NCI-H1417 treated with DMSO at 0.1 percent for 48 hours (cell line): ENCODE data around the gene MMD2.
"Not testable (repeated sequence)": the region's sequence is repeated elsewhere in the genome, so short reads cannot be mapped to it uniquely, and the experiment has no call there.

Experiments used
- DNase-seq: peaks from one replicate; lab custom pipeline; 2025; lab: John Stamatoyannopoulos, UW

MMD2 gene, protein sequence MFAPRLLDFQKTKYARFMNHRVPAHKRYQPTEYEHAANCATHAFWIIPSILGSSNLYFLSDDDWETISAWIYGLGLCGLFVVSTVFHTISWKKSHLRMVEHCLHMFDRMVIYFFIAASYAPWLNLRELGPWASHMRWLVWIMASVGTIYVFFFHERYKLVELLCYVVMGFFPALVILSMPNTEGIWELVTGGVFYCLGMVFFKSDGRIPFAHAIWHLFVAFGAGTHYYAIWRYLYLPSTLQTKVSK

DNA sequence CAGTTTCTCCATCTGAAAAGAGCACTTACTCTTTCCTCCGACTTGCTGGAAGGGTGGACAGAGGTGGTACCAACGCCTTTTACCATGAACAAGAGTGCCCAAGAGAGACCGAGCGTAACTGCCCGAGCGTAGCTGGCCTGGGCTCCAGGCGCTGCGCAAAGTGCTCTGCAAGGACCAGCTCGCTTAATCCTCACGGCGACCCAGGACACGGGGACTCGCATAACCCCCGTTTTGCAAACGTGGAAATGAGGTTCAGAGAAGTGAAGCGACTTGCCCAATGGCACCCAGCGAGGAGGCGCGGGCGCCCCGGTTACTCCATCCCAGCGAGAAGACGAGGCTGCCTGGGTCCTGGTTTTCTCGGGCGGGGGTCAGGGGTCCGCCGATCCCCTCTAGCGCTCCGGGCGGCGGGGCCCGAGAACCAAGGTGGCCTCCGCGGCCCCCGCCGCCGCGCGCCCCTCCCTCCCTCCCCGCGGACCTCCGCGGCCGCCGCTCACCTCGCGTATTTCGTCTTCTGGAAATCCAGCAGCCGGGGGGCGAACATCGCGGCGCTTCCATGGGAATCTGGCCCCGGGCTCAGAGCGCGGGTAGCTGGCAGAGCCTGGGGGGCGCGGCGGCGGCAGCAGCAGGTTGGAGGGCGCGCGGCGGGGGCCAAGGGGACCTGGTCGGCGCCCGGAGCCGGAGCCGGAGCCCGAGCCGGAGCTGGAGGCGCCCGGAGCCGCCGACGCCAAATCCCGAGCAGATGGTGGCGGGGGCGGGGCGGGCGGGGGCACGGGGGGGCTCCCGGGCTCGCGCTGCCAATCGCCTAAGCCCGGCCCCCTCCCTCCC, at the start of gene MMD2:
TSS of gene MMD2 (minus strand) at position 711 of the 825 bp plus-strand sequence. CDS start at position 541, 170 bp downstream.
- DNase-seq: no peak

DNA sequence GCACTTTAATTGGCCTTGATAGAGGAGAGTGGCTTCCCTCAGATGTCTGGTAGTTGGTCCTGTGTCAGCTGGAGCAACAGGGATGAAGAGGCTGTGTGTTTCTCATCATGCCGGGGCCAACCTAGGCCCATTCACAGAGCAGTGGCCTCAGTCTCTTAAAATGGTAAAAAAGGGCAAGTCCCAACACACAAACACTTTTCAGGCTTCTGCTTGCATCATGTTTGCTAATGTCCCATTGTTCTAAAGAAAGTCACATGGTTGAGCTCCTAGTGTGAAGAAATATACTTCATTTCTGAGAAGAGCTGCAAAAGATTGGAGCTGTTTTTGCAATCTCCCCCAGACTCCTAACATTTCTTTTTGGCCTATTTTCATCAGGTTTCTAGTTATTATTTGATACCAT, 46.1 kb upstream of the MMD2 start:
- DNase-seq: no peak

DNA sequence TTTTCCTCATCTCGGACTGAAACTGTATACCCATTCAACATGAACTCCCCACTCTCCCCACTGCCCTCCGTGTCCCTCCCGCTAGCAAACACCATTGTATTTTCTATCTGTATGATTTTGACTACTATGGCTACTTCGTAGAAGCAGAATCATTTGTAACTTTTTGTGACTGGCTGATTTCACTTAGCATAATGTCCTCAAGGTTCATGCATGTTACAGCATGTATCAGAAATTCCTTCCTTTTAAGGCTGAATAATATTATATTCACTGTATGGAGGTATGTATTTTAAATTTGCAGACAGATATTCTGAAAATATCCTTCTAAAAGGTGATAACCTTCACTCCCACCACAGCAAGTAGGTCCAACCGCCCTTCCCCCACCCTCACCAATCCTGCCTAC, 42.9 kb upstream of the MMD2 start:
- no peak for DNase-seq

DNA sequence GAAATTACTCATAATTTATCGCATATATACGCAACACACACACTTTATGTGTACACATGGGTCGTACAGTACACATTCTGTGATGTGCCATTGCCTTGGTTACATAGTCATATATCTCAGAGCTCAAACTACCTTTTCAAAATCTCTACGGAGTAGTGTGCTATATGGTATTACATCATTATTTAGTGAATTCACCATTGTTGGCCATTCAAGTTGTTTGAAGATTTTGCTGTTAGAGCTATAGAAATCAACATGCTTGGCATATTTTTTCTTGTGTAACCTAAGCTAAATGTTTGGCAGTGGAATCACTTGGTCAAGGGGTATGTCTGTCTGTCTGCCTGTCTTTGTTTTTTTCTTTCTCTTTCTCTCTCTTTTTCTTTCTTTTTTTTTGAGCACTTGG, 42.0 kb upstream of the MMD2 start:
- DNase-seq: no peak

DNA sequence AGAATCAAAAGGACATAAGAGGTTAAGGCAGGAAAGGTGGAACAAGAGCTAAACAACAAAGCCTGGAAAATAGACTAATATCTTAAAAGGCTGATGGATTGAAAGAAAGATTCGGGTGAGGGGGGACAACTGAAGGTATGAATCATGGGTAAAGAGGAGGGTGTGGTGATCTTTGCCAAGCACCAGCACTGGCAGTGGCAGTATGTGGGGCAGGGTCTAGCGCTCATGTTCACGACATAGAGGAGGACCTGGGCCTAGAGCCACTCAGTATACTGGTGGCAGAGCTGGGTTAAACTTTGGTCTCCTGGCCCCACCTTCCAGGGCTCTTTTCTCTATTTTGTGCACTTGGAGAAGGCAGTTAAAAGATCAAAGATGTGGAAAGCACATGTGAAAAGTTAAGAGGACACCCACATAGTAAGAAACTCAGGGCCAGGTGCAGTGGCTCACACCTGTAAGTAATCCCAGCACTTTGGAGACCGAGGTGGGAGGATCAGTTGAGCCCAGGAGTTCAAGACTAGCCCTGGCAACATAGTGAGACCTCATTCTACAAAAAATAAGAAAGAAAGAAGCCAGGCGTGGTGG, 40.5 kb upstream of the MMD2 start:
- no peak for DNase-seq

DNA sequence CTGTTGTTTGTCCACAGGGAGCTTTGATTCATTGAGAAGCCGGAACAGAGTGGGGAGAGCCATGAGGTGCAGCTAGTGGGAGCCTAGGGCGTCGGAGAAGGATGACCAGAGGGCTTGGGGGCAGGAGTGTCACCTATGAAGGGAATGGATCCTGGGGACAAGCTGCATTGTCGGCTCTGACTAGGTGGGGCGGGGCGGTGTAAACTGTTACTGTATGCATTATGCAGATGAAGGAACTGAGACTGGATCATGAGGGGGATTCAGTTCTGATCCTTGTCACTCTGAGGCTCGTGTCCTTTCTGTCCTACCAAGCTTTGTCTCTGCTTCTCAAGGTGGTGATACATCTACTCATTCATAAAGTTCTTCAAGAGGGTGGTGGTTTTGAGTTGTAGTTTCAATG, 39.9 kb upstream of the MMD2 start:
- DNase-seq: no peak

DNA sequence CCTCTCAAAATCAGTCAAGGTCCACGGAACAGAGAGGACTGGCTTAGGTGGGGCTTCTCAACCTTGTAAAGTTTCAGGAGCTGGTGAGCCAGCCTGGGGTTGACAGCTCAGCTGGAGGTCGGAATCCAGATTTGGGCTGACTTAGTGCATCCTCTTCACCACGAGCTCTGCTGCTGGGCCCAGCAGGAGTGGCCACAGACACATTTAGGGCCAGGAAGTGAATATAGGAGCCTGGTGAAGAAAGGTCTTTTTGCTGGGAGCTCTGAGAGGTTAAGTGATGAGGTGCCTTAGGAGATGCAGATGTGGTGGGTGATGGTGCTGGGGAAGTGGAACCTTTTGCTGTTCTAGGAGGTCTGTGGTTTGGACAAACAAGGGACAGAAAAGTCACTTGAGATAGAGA, 39.3 kb upstream of the MMD2 start:
- no peak for DNase-seq

DNA sequence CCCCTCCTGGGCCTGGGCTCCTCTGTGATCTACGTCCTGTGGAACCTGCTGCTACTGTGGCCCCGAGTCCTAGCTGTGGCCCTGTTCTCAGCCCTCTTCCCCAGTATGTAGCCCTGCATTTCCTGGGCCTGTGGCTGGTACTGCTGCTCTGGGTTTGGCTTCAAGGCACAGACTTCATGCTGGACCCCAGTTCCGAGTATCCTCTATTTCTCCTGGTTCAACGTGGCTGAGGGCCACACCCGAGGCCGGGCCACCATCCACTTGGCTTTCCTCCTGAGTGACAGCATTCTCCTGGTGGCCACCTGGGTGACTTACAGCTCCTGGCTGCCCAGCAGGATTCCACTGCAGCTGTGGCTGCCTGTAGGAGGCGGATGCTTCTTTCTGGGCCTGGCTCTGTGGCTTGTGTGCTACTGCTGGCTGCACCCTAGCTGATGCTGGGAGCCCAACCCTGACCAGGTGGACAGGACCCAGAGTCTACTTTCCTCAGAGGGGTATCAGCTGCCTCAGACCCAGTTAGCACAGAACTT, 37.8 kb upstream of the MMD2 start:
- DNase-seq: no peak

DNA sequence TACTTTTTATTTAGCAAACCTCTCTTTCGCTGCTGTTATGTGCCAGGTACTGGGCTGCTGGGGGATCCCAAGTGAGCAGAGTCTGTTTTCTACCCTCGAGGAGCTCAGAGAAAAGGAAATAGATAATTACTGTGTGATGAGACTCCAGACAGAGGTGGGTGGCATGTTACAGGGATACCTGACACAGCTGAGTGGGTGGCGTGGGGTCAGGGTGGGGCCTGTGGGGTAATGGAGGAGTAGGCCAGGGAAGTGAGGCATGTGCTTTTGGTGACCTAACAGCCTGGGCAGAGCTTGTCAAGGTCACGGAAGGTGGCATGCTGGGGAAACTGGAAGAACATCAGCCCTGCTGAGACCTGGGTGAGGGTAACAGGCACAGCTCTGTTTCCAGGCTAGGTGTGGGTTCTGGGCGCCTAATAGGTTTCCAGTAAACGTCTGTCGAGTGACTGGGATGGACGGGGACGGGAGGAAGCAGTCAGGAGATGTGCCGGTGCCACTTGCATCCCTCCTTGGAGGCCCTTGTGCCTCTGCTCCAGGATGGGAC, 36.5 kb upstream of the MMD2 start:
- no peak for DNase-seq

DNA sequence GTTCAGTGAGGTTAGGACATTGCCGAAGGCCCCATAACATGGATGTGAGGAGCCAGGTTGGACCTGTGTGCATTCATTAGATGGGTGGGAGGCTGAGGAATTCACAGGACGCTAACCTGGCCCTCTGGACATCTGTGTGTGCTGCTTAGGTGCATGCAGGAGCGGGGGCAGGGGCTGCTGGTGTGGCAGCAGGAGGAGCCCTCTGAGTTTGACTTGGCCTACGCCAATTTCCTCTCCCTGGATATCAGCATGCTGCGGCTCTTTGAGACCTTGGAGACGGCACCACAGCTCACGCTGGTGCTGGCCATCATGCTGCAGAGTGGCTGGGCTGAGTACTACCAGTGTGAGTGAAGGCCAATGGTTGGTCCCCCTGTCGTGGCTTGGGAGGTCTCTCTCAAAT, 34.5 kb upstream of the MMD2 start:
- no peak for DNase-seq

DNA sequence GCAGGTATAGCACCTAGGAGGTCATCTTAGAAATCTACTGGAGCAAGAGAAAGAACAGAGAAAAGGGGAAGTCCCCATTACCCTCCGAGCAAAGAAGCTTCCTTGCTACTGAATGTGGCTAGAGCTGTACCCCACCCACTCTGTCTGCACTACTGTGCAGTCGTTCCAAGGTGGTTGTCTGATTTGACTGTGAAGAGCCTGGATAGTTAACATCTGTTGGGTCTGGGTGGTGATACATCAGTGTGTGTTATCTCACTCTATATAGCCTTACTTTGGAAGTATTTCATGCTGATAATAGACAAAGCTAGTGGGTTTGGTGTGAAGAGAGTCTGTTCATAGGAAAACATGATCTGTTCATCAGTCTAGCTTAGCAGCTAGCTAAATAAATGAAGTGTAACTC, 23.8 kb upstream of the MMD2 start:
- DNase-seq: not testable (repeated sequence)

DNA sequence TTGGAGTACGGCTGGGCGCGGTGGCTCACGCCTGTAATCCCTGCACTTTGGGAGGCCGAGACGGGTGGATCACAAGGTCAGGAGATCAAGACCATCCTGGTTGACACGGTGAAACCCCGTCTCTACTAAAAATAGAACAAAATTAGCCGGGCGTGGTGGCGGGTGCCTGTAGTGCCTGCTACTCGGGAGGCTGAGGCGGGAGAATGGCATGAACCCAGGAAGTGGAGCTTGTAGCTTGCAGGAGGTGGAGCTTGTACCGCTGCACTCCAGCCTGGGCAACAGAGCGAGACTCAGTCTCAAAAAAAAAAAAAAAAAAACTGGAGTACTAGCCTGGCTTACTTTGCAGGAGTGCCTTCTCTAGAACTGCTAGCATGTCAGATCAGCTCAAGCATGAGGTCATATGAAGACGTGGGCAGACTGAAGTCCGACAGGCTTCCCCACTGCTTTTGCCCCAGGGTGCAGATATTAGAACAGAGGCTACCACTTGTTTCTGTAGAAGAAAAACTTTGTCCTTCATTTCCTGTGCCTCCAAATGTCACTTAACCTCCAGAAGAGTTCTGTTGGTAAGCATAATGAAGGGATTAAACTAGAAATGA, 22.4 kb upstream of the MMD2 start:
- DNase-seq: not testable (repeated sequence)

DNA sequence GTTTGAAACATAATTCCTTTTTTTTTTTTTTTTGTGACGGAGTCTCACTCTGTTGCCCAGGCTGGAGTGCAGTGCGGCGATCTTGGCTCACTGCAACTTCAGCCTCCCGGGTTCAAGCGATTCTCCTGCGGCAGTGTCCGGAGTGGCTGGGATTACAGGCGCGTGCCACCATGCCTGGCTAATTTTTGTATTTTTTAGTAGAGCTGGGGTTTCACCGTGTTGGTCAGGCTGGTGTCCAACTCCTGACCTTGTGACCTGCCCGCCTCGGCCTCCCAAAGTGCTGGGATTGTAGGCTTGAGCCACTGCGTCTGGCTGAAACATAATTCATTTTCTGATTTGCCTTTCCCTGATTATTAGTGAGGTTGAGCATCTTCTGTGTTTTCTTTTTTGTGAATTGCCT, 16.6 kb upstream of the MMD2 start:
- not testable (repeated sequence) for DNase-seq

DNA sequence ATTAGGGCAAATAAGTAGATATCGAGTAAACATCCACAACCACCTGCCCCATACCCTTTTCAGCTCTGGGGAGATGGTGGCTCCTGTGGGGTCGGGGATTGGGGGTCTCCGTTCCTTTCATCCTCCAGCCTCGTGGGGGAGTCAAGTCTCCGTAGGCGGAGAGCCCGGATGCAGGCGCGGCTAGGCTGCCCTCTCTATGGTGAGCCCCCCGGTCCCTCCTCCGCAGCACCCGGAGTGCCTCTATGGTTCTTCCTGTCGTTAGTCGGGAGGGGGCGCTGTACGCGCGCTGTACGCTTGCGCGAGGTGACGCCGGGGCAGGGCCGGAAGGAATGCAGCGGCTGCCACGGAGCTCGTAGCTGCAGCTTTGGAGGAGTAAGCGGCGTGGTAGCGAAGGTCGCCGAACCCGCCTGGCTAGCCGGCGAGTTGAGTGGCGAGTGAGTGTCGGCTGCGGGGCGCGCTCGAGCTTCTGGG, 14.8 kb upstream of the MMD2 start:
- DNase-seq: peak; percentile 70

DNA sequence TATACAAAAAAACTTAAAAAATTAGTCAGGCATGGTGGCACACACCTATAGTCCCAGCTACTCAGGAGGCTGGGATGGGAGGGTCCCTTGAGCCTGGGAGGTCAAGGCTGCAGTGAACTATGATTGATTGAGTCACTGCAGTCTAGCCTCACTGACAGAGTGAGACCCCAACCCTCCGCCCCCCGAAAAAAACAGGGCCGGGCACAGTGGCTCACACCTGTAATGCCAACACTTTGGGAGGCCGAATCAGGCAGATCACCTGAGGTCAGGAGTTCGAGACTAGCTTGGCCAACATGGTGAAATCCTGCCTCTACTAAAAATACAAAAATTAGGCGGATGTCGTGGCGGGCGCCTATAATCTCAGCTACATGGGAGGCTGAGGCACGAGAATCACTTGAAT, 13.5 kb upstream of the MMD2 start:
- DNase-seq: not testable (repeated sequence)

DNA sequence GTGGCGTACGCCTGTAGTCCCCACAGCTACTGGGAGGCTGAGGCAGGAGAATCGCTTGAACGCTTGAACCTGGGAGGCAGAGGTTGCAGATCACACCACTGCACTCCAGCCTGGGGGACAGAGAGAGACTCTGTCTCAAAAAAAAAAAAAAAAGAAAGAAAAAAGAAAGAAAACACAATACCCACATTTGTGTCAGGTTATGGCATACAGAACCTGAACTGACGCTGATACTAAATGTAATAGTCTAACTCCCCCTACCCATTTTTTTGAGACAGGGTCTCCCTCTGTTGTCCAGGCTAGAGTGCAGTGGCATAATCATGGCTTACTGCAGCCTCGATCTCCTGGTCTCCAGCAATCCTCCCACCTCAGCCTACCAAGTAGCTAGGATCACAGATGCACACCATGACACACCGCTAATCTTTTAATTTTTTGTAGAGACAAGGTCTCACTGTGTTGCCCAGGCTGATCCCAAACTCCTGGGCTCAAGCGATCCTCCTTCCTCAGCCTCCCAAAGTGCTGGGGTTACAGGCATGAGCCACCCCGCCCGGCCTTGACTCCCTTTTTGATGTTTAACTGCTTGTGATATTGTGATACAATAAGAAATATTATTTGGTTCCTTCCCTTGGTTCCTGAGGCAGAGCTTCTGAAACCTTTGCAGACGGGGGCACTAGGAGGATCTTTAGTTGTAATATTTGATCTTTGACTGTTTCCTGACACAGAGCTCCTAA, 6.5 kb upstream of the MMD2 start:
- no peak for DNase-seq

DNA sequence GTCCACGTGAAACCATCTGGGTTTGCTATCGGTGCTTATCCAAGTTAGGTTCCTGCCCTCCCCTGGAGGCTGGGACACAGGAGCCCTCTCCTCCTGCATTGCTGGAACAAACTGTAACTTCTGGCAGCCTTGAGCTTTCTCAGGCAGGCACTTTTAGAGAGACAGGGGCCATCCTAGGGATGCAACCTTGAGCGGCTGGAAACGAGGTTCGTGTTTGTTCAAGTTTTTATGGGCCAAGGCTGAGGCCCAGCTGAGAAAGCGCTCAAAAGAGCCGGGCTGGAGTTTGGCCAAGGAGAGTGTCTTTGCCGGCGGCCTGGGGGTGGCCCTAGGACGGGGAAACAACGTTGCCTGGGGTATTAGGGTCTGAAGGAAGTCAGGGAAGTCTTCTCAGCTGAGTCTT, 5.5 kb upstream of the MMD2 start:
- DNase-seq: no peak

DNA sequence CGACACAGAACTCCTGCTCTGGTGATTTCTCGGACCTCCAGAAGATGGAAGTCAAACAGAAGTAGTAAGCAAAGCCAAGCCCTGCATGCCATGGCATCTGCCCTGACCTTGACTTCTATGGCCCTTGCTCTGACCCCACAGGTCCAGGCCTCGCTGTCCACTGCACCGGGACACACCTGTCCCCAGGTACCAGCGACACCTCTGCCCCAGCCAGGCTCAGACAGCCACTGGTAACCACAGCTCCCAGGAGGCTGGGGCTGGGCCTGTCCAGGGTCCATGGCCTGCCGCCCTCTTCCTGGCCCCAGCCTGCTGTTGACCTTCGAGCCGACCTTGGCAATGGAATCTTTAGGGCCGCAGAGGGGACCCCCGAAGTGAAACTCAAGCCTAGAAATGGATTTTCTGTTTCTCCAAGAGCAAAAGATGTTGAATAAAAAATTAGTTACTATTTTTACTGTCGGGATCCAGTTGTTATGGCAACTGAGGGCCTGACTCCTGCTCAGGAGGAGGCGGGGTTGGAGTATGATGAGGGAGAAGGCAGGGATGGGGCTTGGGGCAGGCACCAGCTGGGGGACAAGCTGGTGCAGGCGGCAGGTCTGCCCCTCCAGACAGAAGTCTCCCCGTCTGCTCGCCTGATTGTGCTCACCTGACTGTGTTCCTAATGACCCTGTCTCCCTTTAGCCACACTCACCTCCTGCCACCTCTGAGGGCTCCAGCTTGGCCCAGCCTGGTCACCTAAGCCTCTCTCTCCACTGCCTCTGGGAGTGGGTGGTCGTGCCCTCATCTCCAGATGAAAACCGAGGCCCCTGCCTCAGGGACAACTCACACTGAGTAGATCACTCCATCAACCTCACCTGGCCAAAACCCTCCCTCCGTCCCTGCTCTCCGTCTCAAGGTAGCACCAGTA, 4.1 kb upstream of the MMD2 start:
- DNase-seq: no peak

DNA sequence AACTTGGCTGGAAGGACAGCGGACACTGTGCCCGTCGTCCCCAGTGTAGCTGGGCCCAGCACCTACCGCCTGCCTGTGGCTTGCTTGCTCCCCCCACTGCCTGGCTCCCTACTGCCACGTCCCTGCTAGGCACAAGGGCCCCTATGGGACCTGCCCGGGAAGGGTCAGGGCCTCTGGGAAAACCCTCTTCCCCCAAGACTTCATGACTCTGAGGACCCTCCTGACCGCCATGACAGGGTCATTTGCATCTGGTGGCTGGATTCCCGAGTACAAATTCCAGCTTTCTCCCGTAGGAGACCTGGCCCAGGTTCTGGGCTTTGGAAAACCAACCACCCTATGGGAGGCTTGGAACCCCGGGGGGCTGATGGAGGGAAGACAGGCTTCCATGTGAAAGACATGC, 1.4 kb upstream of the MMD2 start:
- no peak for DNase-seq

DNA sequence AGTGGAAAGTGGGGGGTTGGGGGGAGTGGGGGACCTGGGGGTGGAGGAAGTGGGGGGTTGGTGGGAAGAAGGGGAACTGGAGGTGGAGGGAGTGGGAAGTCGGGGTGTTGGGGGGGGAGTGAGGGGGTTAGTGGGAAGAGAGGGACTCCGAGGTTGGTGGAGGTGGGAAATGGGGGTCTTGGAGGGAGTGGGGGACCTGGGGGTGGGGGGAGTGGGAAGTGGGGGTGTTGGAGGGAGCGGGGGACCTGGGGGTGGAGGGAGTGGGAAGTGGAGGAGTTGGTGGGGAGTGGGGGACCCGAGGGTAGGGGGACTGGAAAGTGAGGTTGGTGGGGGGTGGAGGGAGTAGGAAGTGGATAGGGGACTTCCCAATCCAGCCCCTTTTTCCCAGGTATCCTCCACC, 906 bp upstream of the MMD2 start:
- DNase-seq: no peak
